Esophagus muscularis mucosa (tissue), 4 donors: ENCODE data around the gene CCL5. TPM values are rescaled to one million over a fixed set of nuclear protein-coding genes. Genes with fewer than 3 reads are reported as not detected.

ENCODE experiments used
- DNase-seq: peaks from one replicate; pipeline ENCODE4 v3.0.0-alpha.2; 2017; ENCODE audit errors: extremely low spot score
- H3K27ac ChIP-seq, 4 donors: fragments of 200-600 bp; sonication (generic); replicated peaks in 1 of 4; 1 replicate in 3 of 4; 2 replicates in 1 of 4; pipeline ENCODE4 v1.5.1; 2016 to 2019; ENCODE audit warnings: mild to moderate bottlenecking in 1 of 4
- H3K27me3 ChIP-seq, 4 donors: fragments of 200-600 bp; sonication (generic); one replicate each; pipeline versions ENCODE4 v1.5.1 to v1.6.0; 2016 to 2019
- H3K36me3 ChIP-seq, 4 donors: fragments of 200-600 bp; sonication (generic); one replicate each; pipeline ENCODE4 v1.5.1; 2016 to 2019
- H3K4me1 ChIP-seq, 4 donors: fragments of 200-600 bp; sonication (generic); one replicate each; pipeline ENCODE4 v1.5.1; 2016 to 2019
- H3K4me3 ChIP-seq, 4 donors: fragments of 200-600 bp; sonication (generic); 1 replicate in 2 of 4; 2 replicates in 2 of 4; pipeline ENCODE4 v1.5.1; 2016 to 2019; ENCODE audit warnings: mild to moderate bottlenecking in 4 of 4, moderate library complexity in 1 of 4
- H3K9me3 ChIP-seq, 4 donors: fragments of 200-600 bp; sonication (generic); 1 replicate in 3 of 4; 2 replicates in 1 of 4; pipeline ENCODE4 v1.5.1; 2016 to 2019
- CTCF ChIP-seq, 3 experiments: fragments of 200-600 bp in 2 of 3; fragments of 450-650 bp in 1 of 3; sonication (generic) in 2 of 3; IDR thresholded peaks; one replicate each; pipeline ENCODE4 v1.5.1; 2017 to 2019; ENCODE audit warnings: antibody characterized with exemption in 3 of 3, mild to moderate bottlenecking in 2 of 3, moderate library complexity in 1 of 3
- EP300 ChIP-seq: sonication (generic); formaldehyde crosslinking; IDR thresholded peaks from one replicate; pipeline ENCODE4 v1.6.1; 2017; ENCODE audit warnings: antibody characterized with exemption
- POLR2A ChIP-seq: fragments of 450-650 bp; IDR thresholded peaks from one replicate; pipeline ENCODE4 v1.6.1; 2017; ENCODE audit warnings: antibody characterized with exemption, moderate library complexity, mild to moderate bottlenecking, low read depth
- POLR2AphosphoS5 ChIP-seq, 2 donors: sonication (generic); formaldehyde crosslinking; IDR thresholded peaks; one replicate each; pipeline ENCODE4 v1.6.1; 2017; ENCODE audit warnings: antibody characterized with exemption in 2 of 2
- WGBS: methylation state at CpG from one replicate; pipeline ENCODE4 v1.1.5; 2018; 5-methylcytosine and 5-hydroxymethylcytosine counted together
- intact Hi-C: fragments of 100-400 bp; cut with DNase I; formaldehyde crosslinking; loops from one replicate; pipeline ENCODE4 v1.15.1; 2023
- total RNA-seq, 4 donors: library from RNA; depleted of rRNA; stranded (reverse); fragments of >200 nt; gene quantifications; one replicate each; pipeline versions ENCODE4 v1.1.0 to v1.2.1, GENCODE V29; 2016

The CCL5 gene
- total RNA-seq, 4 donors from 2014 or later: 1.6 to 11.3 (median 2.2) TPM

DNA sequence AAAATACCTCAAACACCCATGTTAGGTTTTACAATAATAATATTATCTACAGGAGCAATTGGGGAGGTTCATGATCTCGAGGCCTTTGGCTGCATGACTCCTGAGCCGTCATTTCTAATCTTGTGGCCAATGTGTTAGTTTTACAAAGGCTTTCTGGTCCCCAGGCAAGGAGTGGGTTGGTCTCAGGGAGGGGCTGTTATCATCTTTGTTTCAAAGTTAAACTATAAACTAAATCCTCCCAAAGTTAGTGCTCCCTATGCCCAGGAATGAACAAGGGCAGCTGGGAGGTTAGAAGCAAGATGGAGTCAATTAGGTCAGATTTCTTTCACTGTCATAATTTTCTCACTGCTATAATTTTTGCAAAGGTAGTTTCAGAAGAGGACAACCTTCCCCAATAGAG lies 9.1 kb upstream of the CCL5 start:
- intact Hi-C loops: no loop called here
- WGBS: 91% methylated on average over 2 of the region's 2 CpGs
- H3K36me3 ChIP-seq: no peaks in the 10 kb centered on the region
- H3K9me3 ChIP-seq: no peaks in the 10 kb centered on the region
- no peak overlapping the region for H3K27ac ChIP-seq
- H3K4me3 ChIP-seq: no peak overlapping the region
- no peak for DNase-seq
- no peaks in the 10 kb centered on the region for H3K27me3 ChIP-seq
- peaks cover 0 to 9% (median 4%) of the 10 kb centered on the region in 4 donors for H3K4me1 ChIP-seq
- TF ChIP-seq POLR2A (no peak), CTCF (IDR thresholded peaks at IDR 0.05) (no peak), EP300 (no peak), POLR2AphosphoS5 (IDR thresholded peaks at IDR 0.05) (no peak)

DNA sequence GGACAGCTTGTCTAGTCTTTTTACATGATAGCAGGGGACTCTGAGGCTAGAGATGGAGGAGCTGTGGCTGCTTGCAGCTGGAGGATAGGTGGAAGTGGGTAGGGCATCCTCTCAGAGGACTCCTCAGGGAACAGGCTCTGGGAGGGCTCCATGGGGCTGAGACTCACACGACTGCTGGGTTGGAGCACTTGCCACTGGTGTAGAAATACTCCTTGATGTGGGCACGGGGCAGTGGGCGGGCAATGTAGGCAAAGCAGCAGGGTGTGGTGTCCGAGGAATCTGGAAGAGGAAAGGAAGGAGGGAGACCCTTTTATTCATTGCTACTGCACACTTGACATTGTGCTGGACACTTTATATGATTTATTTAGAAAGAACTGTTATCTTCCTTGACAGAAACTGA lies 1.8 kb downstream of the CCL5 start:
- Histone ChIP-seq H3K9me3 (no peaks in the 10 kb centered on the region), H3K4me3 (no peak overlapping the region), H3K27ac (no peak overlapping the region), H3K4me1 (no peaks in the 10 kb centered on the region), H3K36me3 (no peaks in the 10 kb centered on the region), H3K27me3 (no peaks in the 10 kb centered on the region)
- DNase-seq: no peak
- intact Hi-C loops: no loop called here
- WGBS: 74% methylated on average over 4 of the region's 4 CpGs
- TF ChIP-seq POLR2AphosphoS5 (IDR thresholded peaks at IDR 0.05) (no peak), POLR2A (no peak), EP300 (no peak), CTCF (IDR thresholded peaks at IDR 0.05) (no peak)

DNA sequence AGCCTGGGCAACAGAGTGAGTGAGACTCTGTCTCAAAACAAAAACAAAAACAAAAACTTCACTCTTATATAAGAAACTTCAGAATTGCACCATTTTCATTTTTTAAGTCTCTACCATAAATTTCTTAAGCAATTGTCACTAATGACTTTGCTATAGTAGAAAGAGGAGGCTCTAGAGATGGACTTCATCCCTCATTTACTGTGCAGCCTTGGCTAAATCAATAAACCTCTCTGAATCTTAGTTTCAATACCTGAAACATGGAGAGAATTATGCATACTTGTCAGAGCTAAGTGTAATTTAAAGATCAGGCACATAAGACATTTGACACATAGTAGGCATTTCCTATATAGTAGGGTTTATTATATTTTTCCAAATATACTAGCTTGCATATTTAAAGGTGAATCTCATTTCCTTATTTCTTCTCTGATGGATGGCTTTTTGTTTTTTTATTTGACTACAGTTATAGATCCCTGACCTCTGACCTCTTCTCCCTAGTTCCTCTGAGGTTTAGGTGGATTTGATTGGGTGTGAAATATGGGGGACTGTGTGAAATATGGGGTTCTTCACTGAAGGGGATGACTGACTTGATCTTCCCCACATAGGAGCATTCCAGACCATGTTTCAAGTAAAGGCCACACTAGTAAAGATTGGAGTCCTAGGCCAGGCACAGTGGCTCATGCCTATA lies 2.7 kb downstream of the CCL5 start:
- no peak for TF ChIP-seq EP300
- TF ChIP-seq POLR2AphosphoS5 (IDR thresholded peaks at IDR 0.05): no peak
- TF ChIP-seq CTCF (IDR thresholded peaks at IDR 0.05): no peak
- no peak for TF ChIP-seq POLR2A
- intact Hi-C loops: no loop called here
- H3K4me3 ChIP-seq: no peak overlapping the region

GRCh38 chr17:35876534-35876933 lies 3.6 kb downstream of the CCL5 start:
- Histone ChIP-seq H3K36me3 (no peaks in the 10 kb centered on the region), H3K27me3 (no peaks in the 10 kb centered on the region), H3K4me3 (no peak overlapping the region), H3K27ac (no peak overlapping the region), H3K4me1 (no peaks in the 10 kb centered on the region), H3K9me3 (no peaks in the 10 kb centered on the region)
- intact Hi-C loops: no loop called here
- 82% methylated on average over 3 of the region's 3 CpGs for WGBS
- TF ChIP-seq POLR2A (no peak), EP300 (no peak), CTCF (IDR thresholded peaks at IDR 0.05) (no peak), POLR2AphosphoS5 (IDR thresholded peaks at IDR 0.05) (no peak)
- no peak for DNase-seq

More for the DNA sequence above, 2.7 kb downstream of the CCL5 start:
- Histone ChIP-seq H3K27me3 (no peaks in the 10 kb centered on the region), H3K9me3 (no peaks in the 10 kb centered on the region), H3K4me1 (no peaks in the 10 kb centered on the region), H3K36me3 (no peaks in the 10 kb centered on the region), H3K27ac (no peak overlapping the region)
- DNase-seq: no peak

- 71% methylated on average over 3 of the region's 3 CpGs for WGBS
Observed at GRCh38 chr17:35875800-35876139, 4.4 kb downstream of the CCL5 start.

More at GRCh38 chr17:35875800-35876139, 4.4 kb downstream of the CCL5 start:
- no peak overlapping the region for H3K4me3 ChIP-seq
- intact Hi-C loops: no loop called here
- no peak overlapping the region for H3K27ac ChIP-seq
- no peaks in the 10 kb centered on the region for H3K27me3 ChIP-seq
- no peak for DNase-seq
- no peaks in the 10 kb centered on the region for H3K9me3 ChIP-seq
- TF ChIP-seq EP300: no peak
- TF ChIP-seq CTCF (IDR thresholded peaks at IDR 0.05): no peak
- no peak for TF ChIP-seq POLR2AphosphoS5 (IDR thresholded peaks at IDR 0.05)
- no peak for TF ChIP-seq POLR2A
- no peaks in the 10 kb centered on the region for H3K36me3 ChIP-seq
- no peaks in the 10 kb centered on the region for H3K4me1 ChIP-seq
